OCI-LY3 (cell line): ENCODE measurements around the gene SLC6A6.

ENCODE experiments used
- EZH2phosphoT487 ChIP-seq: fragments of 200-600 bp; shearing (Covaris generic); IDR thresholded peaks from 2 replicates; pipeline ENCODE4 v1.6.1; 2018; ENCODE audit warnings: antibody characterized with exemption, mixed run types, low read depth
- TF ChIP-seq, protein P1 (sequence below): fragments of 200-600, 300-600 bp; sonication (generic); IDR thresholded peaks from 2 replicates; pipeline ENCODE4 v1.5.1; 2014; ENCODE audit warnings: antibody characterized with exemption, low read length, low read depth

DNA sequence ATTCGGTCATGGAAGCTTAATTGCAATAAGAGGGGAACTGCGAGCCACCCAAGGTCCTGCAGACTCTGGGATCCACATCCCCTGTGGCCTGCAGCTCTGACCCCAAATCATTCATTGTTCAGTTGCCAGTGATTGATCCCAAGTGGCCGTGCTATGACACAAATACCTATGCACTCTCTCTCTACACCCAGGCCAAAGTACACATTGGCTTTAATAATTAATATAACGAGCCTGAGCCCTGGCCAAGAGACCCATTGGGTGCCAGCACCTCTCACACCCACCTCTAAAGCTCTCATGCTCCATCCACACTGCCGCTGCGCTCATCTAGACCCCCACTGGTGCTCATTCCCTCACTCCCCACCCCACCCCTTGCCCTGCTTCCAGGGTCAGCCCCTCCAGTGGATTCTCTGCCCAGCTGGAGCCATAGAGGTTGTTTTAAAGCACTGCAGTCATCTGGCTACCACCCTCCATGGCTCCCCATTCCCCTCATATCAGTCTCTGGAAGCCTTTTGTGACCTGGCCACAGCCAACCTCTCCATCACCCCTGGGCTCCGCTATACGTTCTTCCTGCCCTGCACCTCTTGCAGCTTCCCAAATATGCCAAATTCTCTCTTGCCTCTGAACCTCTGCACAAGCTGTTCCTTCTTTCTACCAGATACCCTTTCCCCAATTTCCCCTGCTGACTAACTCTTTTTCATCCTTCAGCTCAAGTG, 37.7 kb upstream of the SLC6A6 start:
- TF ChIP-seq, protein P1, sequence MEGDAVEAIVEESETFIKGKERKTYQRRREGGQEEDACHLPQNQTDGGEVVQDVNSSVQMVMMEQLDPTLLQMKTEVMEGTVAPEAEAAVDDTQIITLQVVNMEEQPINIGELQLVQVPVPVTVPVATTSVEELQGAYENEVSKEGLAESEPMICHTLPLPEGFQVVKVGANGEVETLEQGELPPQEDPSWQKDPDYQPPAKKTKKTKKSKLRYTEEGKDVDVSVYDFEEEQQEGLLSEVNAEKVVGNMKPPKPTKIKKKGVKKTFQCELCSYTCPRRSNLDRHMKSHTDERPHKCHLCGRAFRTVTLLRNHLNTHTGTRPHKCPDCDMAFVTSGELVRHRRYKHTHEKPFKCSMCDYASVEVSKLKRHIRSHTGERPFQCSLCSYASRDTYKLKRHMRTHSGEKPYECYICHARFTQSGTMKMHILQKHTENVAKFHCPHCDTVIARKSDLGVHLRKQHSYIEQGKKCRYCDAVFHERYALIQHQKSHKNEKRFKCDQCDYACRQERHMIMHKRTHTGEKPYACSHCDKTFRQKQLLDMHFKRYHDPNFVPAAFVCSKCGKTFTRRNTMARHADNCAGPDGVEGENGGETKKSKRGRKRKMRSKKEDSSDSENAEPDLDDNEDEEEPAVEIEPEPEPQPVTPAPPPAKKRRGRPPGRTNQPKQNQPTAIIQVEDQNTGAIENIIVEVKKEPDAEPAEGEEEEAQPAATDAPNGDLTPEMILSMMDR: no peak
- no peak for TF ChIP-seq EZH2phosphoT487
